Measurements from ENCODE around the gene ATG9B. TPM values are rescaled to one million over a fixed set of nuclear protein-coding genes. Genes with fewer than 3 reads are reported as not detected.
A peak's percentile ranks its signal among the peaks of the same experiment; 100 is the strongest.

Gene ATG9B
- total and polyA plus RNA-seq, 2 of the 13 experiments (the other 11 are each of a cell fraction or from before 2014, with no cell fraction given), result 0.24 TPM; not detected in 1

DNA sequence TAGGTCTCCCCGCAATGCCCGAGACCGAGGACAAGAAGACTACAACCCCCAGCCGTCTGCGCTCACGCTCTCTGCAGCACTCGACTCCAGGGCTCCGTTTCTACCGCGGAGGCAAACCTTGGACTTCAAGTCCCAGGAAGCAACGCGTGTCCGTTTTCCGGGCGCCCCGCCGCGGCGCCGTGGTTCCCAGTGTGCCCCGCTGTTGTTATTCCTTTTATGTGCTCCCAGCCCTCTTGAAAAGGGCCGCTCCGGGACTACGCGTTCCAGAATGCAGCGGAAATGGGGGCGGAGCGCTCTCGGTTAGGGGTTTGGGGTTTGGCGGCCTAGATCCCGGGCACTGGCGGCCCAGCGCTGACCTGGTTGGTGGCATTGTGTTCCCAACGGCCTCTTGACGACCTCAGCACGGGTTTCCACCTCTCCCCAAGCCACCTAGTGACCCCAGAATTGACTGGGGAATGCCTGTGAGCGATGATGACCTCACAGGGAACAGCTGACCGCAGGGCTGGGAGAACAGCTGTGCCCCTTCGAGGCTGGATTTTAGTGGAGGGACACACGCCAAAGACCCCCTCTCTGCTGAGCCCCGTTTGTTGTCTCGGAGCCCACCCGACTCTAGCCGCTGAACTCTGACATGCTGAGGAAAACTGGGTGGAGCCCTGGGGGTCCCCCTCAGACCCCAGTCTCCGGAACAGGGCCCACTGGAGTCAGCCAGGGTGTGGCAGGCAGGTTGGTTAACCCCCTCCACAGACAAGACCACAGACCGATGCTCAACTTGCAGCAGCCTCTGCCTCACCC, 33.9 kb upstream of the ATG9B start (continued):
- TF ChIP-seq, protein P1, sequence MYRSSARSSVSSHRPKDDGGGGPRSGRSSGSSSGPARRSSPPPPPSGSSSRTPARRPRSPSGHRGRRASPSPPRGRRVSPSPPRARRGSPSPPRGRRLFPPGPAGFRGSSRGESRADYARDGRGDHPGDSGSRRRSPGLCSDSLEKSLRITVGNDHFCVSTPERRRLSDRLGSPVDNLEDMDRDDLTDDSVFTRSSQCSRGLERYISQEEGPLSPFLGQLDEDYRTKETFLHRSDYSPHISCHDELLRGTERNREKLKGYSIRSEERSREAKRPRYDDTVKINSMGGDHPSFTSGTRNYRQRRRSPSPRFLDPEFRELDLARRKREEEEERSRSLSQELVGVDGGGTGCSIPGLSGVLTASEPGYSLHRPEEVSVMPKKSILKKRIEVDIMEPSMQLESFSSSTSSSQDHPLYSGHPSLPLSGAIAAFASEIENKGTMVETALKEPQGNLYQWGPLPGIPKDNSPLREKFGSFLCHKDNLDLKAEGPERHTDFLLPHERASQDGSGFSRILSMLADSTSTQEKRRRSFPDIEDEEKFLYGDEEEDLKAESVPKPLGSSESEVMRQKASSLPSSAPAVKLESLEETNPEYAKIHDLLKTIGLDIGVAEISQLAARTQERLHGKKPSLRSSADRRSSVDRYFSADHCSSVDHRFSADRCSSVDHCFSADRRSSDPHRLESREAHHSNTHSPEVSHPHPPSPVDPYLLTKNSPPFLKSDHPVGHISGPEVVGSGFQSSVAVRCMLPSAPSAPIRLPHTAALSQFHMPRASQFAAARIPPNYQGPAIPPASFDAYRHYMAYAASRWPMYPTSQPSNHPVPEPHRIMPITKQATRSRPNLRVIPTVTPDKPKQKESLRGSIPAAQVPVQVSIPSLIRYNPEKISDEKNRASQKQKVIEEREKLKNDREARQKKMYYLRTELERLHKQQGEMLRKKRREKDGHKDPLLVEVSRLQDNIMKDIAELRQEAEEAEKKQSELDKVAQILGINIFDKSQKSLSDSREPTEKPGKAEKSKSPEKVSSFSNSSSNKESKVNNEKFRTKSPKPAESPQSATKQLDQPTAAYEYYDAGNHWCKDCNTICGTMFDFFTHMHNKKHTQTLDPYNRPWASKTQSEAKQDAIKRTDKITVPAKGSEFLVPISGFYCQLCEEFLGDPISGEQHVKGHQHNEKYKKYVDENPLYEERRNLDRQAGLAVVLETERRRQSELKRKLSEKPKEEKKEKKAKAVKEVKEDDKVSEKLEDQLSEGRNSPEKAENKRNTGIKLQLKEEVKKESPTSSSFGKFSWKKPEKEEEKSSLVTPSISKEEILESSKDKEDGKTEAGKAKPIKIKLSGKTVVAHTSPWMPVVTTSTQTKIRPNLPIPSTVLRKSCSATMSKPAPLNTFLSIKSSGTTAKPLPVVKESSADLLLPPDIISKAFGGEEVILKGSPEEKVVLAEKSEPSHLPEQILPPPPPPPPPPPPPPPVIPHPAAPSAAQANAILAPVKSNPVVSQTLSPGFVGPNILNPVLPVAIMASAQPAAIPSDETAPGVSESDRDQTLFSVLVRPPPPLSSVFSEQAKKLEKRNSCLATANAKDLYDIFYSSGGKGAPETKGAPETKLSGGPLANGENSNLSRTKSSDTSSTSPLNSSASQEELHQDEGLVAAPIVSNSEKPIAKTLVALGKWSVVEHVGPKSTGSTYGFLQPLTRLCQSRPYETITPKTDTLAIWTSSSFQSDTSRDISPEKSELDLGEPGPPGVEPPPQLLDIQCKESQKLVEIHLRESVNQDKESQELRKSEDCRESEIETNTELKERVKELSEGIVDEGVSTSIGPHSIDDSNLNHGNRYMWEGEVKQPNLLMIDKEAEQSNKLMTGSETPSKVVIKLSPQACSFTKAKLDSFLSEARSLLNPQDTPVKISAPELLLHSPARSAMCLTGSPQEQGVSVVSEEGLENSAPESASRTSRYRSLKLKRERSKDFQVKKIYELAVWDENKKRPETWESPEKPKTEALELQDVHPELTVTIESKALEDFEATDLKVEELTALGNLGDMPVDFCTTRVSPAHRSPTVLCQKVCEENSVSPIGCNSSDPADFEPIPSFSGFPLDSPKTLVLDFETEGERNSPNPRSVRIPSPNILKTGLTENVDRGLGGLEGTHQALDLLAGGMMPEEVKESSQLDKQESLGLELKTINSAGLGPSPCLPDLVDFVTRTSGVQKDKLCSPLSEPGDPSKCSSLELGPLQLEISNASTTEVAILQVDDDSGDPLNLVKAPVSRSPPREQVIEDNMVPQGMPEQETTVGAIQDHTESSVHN (CRISPR knock-in tag; IDR thresholded peaks at IDR 0.05), result no peak
- TF ChIP-seq ZNF644 (CRISPR knock-in tag; IDR thresholded peaks at IDR 0.05; ENCODE audit: low read depth) (no peak), ZNF746 (CRISPR knock-in tag; IDR thresholded peaks at IDR 0.05) (no peak), KLF9 (CRISPR knock-in tag; IDR thresholded peaks at IDR 0.05; ENCODE audit: low read depth) (no peak), ZBTB8A (CRISPR knock-in tag; IDR thresholded peaks at IDR 0.05; ENCODE audit: borderline replicate concordance, low read depth) (no peak), CCAR2 (optimal IDR thresholded peaks at IDR 0.05; ENCODE audit: low read depth, low read length) (no peak), ZMYM4 (CRISPR knock-in tag; IDR thresholded peaks at IDR 0.05) (no peak), NFYB (CRISPR knock-in tag; IDR thresholded peaks at IDR 0.05) (no peak; the same call in none of the 2 replicates), ZKSCAN1 (IDR thresholded peaks at IDR 0.05; ENCODE audit: low read length) (no peak), SP140L (CRISPR knock-in tag; IDR thresholded peaks at IDR 0.05; ENCODE audit: borderline replicate concordance) (peak; percentile 14; the same call in 1 of the 2 replicates), ZNF17 (CRISPR knock-in tag; IDR thresholded peaks at IDR 0.05) (no peak), MTA1 (CRISPR knock-in tag; IDR thresholded peaks at IDR 0.05; ENCODE audit: borderline replicate concordance) (no peak), GTF2F1 (IDR thresholded peaks at IDR 0.05; ENCODE audit: low read length) (no peak), ZSCAN31 (CRISPR knock-in tag; IDR thresholded peaks at IDR 0.05; ENCODE audit: low read depth) (peak; percentile 65; the same call in 1 of the 2 replicates), SMARCC2 (IDR thresholded peaks at IDR 0.05) (no peak), SSRP1 (CRISPR knock-in tag; IDR thresholded peaks at IDR 0.05) (no peak), ZFAT (CRISPR knock-in tag; conservative IDR thresholded peaks at IDR 0.05) (no peak), EEA1 (CRISPR knock-in tag; IDR thresholded peaks at IDR 0.05; ENCODE audit: borderline replicate concordance) (no peak), SIX4 (CRISPR knock-in tag; IDR thresholded peaks at IDR 0.05) (peak; percentile 60), SAFB2 (CRISPR knock-in tag; IDR thresholded peaks at IDR 0.05; ENCODE audit: borderline replicate concordance, low read depth) (no peak), ZNF335 (CRISPR knock-in tag; IDR thresholded peaks at IDR 0.05) (peak; percentile 81; the same call in 1 of the 2 replicates), ZNF44 (CRISPR knock-in tag; IDR thresholded peaks at IDR 0.05) (no peak), NAIF1 (CRISPR knock-in tag; IDR thresholded peaks at IDR 0.05; ENCODE audit: borderline replicate concordance) (no peak)
- TF ChIP-seq, protein P2, sequence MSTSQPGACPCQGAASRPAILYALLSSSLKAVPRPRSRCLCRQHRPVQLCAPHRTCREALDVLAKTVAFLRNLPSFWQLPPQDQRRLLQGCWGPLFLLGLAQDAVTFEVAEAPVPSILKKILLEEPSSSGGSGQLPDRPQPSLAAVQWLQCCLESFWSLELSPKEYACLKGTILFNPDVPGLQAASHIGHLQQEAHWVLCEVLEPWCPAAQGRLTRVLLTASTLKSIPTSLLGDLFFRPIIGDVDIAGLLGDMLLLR (CRISPR knock-in tag; IDR thresholded peaks at IDR 0.05), result no peak
